Stimulated activated CD4-positive, alpha-beta T cell treated with anti-CD3 and anti-CD28 coated beads, Interleukin-4, amount 100 ng/mL, for 24 hours (primary cell): Measurements from ENCODE around the gene BICD2.

Source experiments
- DNase-seq: peaks from one replicate; pipeline ENCODE4 v3.0.0-alpha.2; 2020

The BICD2 gene

DNA sequence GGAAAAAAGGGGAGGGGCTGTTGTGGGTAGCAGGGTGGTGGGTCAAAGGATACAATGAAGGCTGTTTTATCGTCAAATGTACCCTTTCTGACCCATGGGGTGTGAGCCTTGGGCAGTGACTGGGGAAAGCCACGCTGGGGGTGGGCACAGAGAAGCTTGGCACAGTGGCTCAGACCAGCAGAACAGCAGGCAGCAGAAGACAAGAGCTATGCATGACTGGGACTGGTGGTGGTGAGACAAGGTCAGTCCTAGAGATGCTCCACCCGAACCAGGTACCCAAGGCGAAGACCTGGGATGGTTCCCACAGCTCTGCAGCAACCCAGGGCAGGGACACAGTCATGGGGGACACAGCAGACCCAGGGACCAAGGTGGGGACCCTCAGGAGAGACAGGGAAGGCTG is 38.3 kb downstream of the BICD2 start:
- no peak for DNase-seq

DNA sequence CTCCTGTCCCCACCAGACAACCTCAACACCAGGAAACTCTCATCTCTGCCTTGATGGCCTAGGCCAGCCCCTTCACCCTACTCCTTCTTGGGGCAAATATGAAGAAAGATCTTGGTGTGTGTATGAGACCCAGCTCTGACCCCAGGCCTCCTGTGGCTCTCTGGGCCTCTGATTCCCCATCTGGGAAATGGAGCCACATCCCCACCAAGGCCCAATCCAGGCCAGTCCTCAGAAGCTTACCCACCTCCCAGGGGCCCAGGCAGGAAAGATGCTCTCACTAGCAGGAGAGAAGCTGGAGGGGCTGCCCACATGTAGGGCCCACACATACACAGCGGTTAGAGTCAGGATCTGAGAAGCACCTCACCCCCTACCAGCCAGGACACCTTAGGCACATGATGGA is 38.9 kb downstream of the BICD2 start:
- no peak for DNase-seq

DNA sequence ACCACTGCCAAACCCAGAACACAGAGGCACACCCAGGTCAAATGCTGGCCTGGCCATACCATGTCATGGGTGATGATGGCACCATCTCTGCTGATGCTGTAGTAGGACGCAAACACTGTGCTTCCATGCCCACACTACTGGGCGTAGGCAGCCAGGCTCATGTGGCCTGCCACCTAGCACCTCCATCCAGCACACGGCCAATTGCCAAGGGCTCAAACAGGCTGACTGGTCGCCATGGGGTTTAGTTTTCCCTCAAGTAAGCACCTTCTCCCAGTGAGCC is 39.4 kb downstream of the BICD2 start:
- DNase-seq = no peak

DNA sequence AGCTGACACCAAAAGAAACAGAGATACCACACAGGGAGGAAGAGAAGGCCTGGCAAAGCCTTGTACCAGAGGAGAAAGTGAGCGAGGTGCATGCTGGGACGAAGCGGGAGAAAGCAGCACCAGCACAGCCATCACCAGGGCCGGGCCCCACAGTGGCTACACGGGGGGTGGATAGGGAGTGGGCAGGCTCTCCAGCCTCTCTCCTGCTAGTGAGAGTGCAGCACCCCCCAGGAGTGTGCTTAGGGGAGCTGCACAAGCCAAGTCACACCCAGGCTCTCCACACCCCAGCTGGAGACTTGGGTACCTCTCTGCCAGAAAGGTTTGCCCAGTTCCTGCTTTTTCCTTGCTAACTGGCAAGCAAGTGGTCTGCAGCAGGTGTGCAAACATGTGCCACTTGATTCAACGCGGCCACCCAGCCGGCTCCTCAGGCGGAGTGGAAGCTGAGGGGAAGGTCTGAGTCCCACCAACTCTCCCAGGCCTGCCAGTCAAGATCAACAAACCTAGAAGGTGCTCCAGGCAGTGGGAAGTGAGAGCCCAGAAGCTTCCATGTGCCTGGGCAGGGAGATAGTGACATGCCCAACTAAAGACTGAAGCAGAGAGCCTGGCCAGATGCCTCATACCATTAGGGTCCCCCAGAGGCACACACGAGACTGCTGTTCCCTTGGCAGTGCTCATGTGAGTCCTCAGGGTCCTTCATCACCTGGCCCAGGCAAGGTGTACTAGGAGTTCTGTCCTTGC is 39.9 kb downstream of the BICD2 start:
- peak; percentile 3 for DNase-seq

DNA sequence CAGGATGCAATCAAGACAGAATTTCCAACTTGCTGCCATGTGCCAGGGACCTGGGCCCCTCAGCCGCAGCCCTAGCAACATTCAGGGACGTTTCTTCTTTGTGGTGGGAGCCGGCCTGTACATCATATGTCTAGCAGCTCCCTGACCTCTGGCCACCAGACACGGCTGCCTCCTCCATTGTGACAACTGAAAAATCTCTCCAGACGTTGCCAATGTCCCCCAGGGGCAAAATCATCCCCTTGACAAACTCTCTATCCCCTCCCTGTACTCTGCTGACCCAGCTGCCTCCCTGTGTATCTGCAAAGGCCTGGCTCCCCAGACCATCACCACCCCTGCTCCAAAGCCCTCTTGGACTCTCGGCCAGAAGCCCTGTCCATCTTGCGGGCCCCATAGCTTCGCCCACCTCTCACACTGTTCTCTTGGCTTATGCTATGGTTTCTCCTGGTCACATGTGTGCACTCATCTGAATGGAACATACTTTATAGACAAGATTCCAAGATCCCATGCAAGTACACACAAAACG is 40.8 kb downstream of the BICD2 start:
- DNase-seq = no peak

DNA sequence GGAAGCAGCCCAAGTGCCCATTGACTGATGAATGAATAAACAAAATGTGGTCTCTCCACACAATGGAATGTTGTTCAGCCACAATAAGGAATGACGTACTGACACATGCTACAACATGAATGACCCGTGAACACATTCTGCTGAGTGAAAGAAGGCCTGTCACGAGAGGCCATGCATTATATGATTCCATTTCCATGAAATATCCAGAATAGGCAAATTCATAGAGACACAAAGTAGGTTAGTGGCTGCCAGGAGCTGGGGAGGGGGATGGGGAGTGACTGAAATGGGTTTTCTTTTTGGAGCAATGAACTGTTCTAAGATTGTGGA is 41.4 kb downstream of the BICD2 start:
- DNase-seq = no peak

DNA sequence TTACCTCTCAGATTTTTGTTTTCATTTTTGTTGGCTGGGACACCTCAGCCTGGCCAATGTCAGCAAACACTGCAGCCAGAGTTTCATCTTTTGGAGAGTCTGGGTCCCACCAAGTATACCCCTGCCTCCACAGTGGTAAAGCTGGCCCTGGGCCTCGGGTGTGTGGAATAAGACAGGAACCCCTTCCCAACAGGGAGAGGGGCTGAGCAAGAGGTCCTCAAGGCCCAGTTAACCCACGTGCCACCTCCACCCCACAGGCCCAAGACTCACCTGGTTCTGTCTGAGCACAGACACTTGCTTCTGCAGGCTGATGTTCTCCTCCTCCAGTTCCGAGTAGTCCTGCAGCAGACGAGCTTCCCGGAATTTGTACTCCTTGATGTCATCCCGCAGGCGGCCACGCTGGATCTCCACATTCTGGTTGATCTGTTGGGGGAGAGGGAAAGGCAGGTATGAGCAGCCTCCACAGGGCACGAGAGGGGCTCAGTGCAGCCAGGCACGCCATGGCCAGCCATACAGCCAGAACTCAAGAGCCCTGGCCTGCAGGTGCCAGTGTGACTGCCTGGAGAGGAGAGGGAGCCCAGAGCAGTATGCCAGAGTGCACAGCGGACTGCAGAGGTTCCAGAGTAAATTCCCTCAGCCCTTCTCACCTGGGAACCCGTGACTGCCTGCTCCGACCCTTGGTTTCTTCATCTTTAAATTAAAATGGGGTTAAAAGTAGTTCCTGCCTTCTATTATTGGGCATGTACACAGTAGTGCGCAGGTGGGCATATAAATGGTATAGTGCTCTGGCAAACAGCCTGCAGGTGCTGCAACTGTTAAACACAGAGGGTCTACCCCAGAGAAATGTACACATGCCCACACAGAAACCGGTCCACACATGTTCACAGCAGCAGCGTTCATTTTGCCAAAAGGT is 42.0 kb downstream of the BICD2 start:
- DNase-seq = no peak

DNA sequence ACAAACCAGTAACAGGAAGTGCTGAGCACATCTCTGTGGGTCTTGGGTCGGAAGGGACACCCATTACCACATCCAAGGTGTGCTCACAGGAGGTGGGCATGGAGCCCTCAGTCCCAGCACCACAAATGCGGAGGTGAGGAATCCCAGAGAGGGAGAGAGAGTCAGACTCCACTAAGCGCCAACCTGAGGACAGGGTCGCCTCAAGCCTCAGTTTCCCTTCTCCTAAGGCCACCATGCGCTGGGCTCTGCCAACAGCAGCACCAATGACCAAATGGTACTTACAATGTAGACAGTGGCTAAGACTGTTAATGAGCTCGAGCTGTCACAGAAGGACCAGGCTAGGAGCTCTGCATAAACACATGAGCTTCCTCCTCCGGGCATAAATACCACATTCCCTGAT is 43.1 kb downstream of the BICD2 start:
- no peak for DNase-seq

DNA sequence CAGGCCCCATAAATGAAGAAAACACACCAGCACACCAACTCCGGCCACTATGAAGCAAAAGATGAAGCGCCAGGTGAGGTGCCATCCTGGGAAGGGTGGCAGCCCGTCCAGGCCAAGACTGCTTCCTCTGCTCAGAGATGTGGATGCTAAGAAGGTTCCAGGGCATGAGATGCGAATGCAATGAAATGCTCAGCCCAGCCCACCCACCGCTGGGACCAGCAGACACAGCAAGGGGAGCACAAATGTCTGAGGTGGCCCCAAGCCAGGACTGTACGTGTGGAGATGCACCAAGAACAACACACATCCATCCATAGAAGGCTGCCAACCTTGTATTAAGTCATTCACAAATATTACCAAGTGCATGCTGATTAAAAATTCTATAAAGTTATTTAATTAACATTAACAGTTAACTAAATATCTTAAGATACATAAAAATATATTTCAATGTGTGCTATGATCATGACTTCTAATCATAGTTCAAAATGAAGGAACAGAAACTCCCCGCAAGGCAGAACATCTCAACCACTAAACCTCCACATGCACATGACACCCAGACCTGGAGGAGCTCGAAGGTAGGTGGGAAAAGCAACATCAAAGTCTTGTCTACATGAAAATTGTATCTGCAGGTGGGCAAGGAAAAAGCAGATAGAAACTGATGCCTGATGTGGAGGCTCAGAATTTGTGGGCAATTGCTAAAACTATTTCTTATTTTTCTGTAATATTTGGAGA is 43.7 kb downstream of the BICD2 start:
- no peak for DNase-seq

DNA sequence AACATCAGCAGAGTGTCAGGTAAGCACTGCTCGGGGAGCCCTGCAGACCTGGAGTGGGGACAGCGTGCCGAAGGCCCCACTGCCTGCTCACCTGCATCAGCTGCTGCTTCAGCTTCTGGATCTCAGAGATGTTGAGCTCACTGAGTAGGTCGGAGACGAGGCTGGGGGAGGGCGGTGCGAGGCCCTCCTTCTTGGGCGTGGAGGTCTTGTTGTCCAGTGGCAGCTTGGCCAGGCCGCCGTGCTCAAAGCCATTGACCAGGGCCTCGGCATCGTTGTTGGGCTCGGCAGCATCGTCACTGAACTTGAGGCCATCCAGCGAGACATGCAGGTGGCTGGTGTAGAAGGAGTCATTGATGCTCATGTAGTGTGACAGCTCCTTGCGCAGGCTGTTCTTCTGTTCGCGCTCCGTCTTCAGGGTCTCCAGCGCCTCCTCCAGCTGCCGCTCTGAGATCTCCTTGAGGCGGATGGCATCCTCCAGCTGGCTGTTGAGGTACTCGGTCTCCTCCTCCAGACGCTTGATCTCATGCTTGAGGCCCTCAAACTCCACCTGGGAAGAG is 44.3 kb downstream of the BICD2 start:
- no peak for DNase-seq

DNA sequence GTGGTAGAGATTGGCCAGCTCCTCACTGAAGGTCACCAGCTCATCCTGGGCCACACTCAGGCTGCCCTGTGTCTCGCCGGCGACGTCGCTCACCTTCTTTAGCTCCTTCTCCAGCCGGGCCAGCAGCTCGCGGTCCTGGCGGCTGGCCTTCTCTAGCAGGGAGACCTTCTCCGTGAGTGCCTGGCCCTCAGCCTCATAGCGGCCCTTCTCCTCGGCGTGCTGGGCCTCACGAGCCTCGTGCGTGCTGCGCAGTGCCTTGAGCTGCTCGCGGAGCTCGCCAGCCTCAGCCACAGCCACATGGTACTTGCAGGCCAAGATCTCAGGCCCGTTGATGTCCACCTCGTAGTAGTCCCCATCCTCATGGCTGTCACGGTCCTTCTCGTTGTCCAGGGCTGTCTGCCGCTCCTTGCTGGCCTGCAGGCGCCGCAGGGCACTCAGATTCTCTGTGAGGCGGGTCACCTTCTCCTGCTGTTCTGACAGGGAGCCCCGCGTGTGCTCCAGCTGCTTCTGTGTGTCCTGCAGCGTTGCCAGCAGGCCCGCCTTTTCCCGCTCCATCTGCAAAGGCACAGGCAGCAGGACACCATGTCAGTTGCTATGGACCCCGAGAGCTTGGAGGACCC is 45.5 kb downstream of the BICD2 start:
- DNase-seq = no peak

DNA sequence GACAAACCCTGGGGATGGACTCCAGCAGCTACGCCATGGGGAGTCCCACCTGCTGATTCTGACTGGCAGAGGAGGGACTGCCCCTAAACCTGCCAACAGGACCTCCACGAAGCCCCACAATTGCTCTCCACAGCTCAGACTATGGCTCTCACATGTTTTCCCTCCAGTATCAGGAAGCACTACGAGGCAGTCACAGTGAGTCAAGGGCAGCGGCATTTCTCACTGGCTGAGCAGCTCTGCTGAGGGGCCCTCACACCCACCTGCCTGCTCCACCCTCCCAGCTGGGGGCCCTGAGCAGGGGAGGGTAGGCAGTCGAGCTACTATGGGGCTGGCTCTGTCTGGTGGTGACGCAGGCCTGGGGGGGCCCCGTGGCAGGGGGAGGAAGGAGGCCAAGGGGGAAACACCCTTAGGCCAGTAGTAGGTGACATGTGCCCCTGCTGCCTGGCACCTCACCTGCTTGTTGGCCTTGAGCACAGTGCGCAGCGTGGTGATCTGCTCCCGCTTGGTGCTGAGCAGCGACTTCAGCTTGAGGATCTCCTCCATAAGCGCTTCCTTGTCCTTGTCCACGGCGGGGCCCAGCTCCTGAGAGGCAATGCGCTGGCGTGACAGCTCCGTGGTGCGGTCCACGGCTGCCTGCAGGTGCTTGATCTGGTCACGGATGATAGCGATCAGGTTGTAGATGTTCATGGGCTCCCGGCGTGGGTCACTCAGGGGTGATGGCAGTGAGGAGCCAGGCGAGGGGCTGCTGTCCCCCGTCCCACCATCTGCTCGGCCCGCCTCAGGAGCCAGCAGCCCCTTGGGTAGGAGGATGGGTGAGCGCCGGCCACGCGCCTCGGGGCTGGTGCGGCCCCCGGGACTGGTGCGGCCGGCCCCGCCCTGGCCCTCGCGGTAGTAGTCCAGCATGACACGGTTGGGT is 46.3 kb downstream of the BICD2 start:
- DNase-seq = no peak

DNA sequence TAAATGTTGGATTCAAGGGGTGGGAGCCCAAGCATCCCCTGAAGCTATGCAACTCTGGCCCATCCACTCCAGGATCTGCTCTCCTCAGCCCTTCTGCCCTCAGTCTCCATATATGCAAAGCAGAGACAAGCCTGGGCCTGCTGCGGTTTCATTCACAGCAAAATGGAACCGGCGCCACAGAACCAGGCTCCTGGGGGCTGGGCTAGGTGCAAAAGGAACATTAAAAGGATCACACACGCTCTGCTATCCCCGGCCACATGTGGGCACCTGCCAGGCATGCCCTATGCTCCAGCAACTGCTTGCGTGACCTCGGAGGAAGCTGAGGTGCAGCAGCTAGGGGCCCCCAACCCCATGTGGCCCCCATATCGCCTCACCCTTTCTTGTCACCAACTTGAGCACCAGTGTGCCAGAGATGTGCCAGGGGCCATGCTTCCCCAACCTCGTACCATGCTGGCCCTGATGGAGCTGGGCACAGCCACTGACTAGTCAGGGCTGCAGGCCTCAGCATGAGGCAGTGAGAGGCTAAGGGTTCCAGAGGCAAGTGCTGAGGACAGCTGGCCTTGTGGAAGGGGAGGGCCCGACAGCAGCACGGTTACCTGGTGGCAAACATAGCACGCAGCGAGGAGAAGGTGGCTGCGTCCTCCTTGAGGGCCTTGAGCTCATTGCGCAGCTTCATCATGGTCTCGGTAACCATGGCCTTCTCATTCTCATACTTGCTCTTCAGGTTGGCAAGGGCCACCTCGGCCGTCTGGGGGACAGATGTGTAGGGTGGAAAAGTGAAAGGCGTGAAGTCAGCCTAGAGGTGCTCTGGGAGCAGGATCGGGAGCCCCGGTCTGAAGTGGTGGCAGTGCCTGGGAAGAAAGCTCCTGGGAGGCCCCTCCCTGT is 47.2 kb downstream of the BICD2 start:
- DNase-seq = no peak

DNA sequence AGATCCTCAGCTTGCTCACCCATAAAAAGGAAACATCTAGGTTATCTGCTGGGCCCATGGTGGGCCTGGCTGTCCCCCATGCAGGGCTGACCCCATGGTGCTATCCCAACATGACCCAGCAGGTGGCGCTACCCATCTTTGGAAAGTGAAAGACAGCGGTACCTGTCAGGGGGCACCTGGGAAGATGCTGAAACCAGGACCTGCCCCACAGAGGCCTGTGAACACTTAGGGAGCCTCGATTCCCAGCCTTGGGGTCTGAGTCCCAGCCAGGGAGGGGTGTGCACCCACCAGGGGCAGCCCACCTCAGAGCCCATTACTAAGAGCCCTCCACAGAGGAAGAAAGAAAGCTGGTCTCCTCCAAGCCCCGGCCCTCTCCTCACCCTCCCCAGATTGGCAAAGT is 48.1 kb downstream of the BICD2 start:
- peak; percentile 84 for DNase-seq

DNA sequence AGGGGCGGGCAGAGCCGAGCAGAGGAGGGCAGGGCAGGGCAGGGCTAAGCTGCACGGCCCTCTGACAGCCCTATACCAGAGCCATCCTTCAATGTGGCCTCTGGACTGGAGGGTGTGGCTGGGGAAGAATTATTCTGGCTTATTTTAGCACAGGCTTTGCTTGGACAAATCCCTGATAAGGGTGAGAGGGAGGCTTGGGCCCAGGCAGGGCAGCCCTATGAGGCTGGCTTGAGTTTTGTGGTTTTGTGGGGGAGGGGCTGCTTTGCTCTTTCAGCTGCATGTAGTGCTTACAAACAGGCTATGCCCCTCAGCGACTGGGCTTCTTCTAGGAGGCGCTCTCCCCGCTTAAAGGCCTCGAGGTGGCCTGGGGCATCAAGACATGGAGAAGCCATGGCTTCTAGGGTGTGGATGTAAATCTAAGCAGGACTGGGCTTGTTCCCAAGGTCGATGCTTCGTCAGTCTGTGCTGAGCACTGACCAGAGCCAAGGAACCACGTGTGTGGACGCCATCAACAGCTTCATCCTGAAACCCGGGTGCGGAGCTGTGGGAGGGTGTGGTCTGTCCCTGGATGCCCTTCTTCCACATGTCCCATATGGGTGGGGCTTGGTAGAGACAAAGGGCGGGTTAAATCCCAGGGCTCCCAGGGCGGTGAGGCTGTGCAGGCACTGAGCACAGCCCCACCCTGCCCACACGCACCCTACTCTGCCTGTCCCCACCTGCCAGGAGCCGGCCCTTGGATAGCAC is 49.0 kb downstream of the BICD2 start:
- no peak for DNase-seq

DNA sequence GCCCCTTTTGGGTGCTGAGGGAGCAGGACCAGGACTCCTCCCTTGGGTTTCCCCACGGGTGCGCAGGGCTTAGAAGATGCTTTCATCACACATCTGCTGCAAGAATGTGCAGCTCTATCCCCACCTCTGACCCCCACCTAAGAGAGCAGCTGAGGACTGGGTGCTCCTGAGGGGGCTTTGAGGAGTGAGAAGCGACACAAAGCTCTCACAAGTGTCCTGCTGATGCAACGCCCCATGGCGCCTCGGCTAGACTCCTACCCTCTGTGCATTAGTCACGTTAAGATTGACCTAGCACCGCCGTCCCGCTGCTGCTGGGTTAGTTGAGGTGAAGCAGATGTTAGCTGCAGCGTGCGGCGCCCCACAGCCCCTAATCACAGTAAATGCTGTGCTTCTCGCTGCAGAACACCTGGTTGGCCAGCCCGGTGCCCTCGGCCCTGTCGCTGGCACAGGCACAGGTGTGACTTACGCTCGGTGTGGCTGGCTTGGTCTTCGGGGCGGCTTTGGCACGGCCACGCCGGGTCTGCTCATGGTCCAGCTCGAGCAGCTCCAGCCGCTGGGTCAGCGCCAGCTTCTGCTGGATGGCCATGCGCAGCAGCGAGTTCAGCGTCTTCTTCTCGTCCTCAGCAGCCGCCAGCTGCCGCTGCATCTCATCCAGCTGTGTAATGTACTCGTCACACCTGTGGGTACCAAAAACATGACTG is 49.7 kb downstream of the BICD2 start:
- DNase-seq = no peak

DNA sequence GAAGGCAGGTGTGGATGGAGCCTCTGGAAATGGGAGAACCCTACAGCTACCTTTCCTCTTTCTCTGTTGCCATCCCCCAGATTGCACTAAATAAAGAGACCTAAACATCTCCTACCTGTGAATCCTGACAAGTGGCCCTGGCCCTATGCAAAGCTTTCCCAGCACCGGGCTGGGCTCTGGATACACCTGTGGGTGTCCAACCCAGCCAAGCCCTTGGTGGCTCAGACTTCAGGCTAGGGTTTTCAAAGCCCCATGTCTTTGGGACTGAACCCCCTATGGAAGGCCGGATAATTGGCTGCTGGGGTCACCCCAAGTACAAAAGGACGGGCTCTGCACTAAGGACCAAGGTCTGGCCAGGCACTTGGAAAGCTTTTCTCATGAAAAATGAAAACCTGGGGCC is 50.6 kb downstream of the BICD2 start:
- no peak for DNase-seq

DNA sequence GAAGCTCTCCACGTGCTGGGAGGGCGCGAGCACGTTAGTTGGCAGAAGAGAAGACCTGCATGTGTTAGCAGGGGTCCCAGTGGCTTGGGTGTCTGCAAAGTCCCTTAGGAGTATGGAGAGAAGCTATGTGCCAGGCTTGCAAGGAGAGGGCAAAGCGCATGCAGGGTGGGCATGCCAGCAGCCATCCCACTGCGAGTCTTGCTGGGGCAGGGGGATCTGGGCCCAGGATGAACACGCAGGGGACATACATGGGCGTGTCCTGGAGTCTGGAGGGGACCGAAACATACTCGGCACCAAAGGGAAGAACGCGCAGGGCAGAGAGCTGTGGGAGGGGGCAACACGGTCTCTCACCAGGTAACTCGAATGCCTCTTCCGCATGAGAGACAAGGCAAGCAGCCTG is 51.1 kb downstream of the BICD2 start:
- DNase-seq = no peak

DNA sequence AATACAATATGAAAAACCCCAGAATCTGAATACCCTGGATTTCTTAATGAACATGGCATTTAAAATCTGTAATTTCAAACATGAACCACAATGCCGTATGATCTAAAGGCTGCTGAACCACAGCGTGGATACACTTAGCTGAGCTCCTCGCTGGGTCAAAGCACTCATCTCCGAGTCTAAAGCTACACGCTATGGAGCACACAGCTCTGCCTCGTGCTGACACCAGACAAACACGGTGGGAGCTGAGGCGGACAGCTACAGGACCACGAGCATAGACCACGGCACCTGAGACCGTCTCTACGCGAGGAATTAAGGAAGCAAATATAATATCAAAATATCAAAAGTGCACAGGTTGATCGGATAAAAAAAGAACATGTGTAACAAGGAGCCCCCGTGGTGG is 51.9 kb downstream of the BICD2 start:
- no peak for DNase-seq
